Caco-2 (cell line): ENCODE measurements around the gene NUTF2. TPM values are rescaled to one million over a fixed set of nuclear protein-coding genes. Genes with fewer than 3 reads are reported as not detected.
A peak's percentile ranks its signal among the peaks of the same experiment; 100 is the strongest.

Experiments used
- BruUV-seq: library from RNA; stranded (reverse); fragments of 400-500 nt; replicated peaks from 2 replicates; lab custom pipeline; 2021; lab: Mats Ljungman, UMichigan
- CTCF ChIA-PET: fragments of 300-600 bp; sonication (Branson Sonifier 250); formaldehyde crosslinking; loops from one replicate; lab custom pipeline; 2022; ENCODE audit warnings: antibody characterized with exemption; lab: Charles Lee
- POLR2A ChIA-PET: fragments of 300-600 bp; sonication (Branson Sonifier 250); formaldehyde crosslinking; loops from one replicate; lab custom pipeline; 2022; ENCODE audit warnings: antibody characterized with exemption; lab: Charles Lee
- DNase-seq, 2 experiments: peaks; one replicate each; pipeline versions ENCODE4 v3.0.0 to v3.0.0-alpha.2; 2020 to 2022
- H3K27me3 ChIP-seq: replicated peaks from 2 replicates; pipeline ENCODE4 v1.6.0; 2011; ENCODE audit warnings: low read length; ENCODE audit not compliant: control insufficient read depth, insufficient read depth
- H3K36me3 ChIP-seq: 2 replicates; pipeline ENCODE4 v1.5.1; 2011; ENCODE audit warnings: low read length; ENCODE audit not compliant: control insufficient read depth, insufficient read depth
- H3K4me1 ChIP-seq: fragments of 250-450 bp; sonication (Bioruptor Pico); 2 replicates; pipeline ENCODE4 v1.5.1; 2020; ENCODE audit warnings: mild to moderate bottlenecking
- H3K4me3 ChIP-seq: 2 replicates; pipeline ENCODE4 v1.5.1; 2011; ENCODE audit warnings: low read depth, mild to moderate bottlenecking, control low read depth, low read length
- H3K9me3 ChIP-seq: fragments of 250-450 bp; sonication (Bioruptor Pico); 2 replicates; pipeline ENCODE4 v1.5.1; 2020; ENCODE audit warnings: mild to moderate bottlenecking, moderate library complexity
- H3K27ac Mint-ChIP-seq: one replicate; pipeline ENCODE4 v1.8.0; 2022; ENCODE audit warnings: mixed read lengths; ENCODE audit not compliant: unreplicated experiment
- H3K27me3 Mint-ChIP-seq: one replicate; pipeline ENCODE4 v1.8.0; 2022; ENCODE audit warnings: mixed read lengths; ENCODE audit not compliant: insufficient read depth, unreplicated experiment
- H3K36me3 Mint-ChIP-seq: one replicate; pipeline ENCODE4 v1.8.0; 2022; ENCODE audit warnings: mild to moderate bottlenecking, mixed read lengths; ENCODE audit not compliant: insufficient read depth, unreplicated experiment
- H3K4me1 Mint-ChIP-seq: one replicate; pipeline ENCODE4 v1.8.0; 2022; ENCODE audit warnings: low read depth, mixed read lengths; ENCODE audit not compliant: unreplicated experiment
- H3K4me3 Mint-ChIP-seq: one replicate; pipeline ENCODE4 v1.8.0; 2022; ENCODE audit warnings: mild to moderate bottlenecking, moderate library complexity, mixed read lengths; ENCODE audit not compliant: unreplicated experiment
- H3K9me3 Mint-ChIP-seq: one replicate; pipeline ENCODE4 v1.8.0; 2022; ENCODE audit warnings: mixed read lengths; ENCODE audit not compliant: unreplicated experiment
- CTCF ChIP-seq, 2 experiments: fragments of 200-600 bp in 1 of 2; IDR thresholded peaks; 1 replicate in 1 of 2; 2 replicates in 1 of 2; pipeline versions ENCODE4 v1.5.1 to v1.8.0; 2011 to 2022; ENCODE audit warnings: antibody characterized with exemption in 1 of 2, control low read depth in 1 of 2, inconsistent platforms in 1 of 2, low read depth in 1 of 2, low read length in 1 of 2, mild to moderate bottlenecking in 1 of 2, moderate library complexity in 1 of 2; ENCODE audit not compliant: insufficient read depth in 1 of 2, severe bottlenecking in 1 of 2, unreplicated experiment in 1 of 2
- intact Hi-C: fragments of 100-400 bp; cut with micrococcal nuclease; formaldehyde crosslinking; loops from one replicate; pipeline ENCODE4 v1.10.0; 2022; ENCODE audit not compliant: unreplicated experiment
- total RNA-seq: library from RNA; stranded (reverse); gene quantifications from 2 replicates; pipeline ENCODE4 v1.2.3, GENCODE V29; 2022

Gene NUTF2
- total RNA-seq, 1 experiment from 2014 or later: 239 TPM

GRCh38 chr16:67880584-67880983 lies 33.9 kb downstream of the NUTF2 start:
- Histone ChIP-seq H3K36me3 (peaks cover 20% of the 10 kb centered on the region), H3K4me1 (peaks cover 39% of the 10 kb centered on the region), H3K9me3 (no peaks in the 10 kb centered on the region), H3K27me3 (no peaks in the 10 kb centered on the region), H3K4me3 (no peak overlapping the region)
- Mint-ChIP-seq H3K9me3 (no peaks in the 10 kb centered on the region), H3K4me3 (no peak overlapping the region), H3K27me3 (no peaks in the 10 kb centered on the region), H3K36me3 (peaks cover 83% of the 10 kb centered on the region), H3K27ac (peak overlapping the region; percentile 96), H3K4me1 (peaks cover 37% of the 10 kb centered on the region)
- ChIA-PET CTCF (interaction anchor here (1.6 kb wide), 1 partner anchor 15 kb away, joined by 4 read pairs; no protein-coding TSS in a partner anchor), POLR2A (no interaction called here)
- intact Hi-C loops: no loop called here
- no peak for TF ChIP-seq CTCF (IDR thresholded peaks at IDR 0.05; ENCODE audit: insufficient read depth in 1 of 2, low read depth in 1 of 2, low read length in 1 of 2, severe bottlenecking in 1 of 2, unreplicated experiment in 1 of 2)
- no peak for DNase-seq
- no TSS peak for BruUV-seq

- POLR2A ChIA-PET: interaction anchor here (1.7 kb wide), 1 partner anchor 54 kb away, joined by 9 read pairs; no protein-coding TSS in a partner anchor
- no TSS peak for BruUV-seq
Observed at GRCh38 chr16:67881621-67882161, 35.0 kb downstream of the NUTF2 start.

More at GRCh38 chr16:67881621-67882161, 35.0 kb downstream of the NUTF2 start:
- intact Hi-C loops: no loop called here
- no peak for TF ChIP-seq CTCF (IDR thresholded peaks at IDR 0.05; ENCODE audit: insufficient read depth in 1 of 2, low read depth in 1 of 2, low read length in 1 of 2, severe bottlenecking in 1 of 2, unreplicated experiment in 1 of 2)
- no peak overlapping the region for H3K4me3 Mint-ChIP-seq
- Histone ChIP-seq H3K36me3 (peaks cover 14% of the 10 kb centered on the region), H3K9me3 (no peaks in the 10 kb centered on the region), H3K4me3 (no peak overlapping the region), H3K4me1 (peaks cover 43% of the 10 kb centered on the region), H3K27me3 (no peaks in the 10 kb centered on the region)
- CTCF ChIA-PET: interaction anchor here (0.9 to 5.0 kb wide), 2 partner anchors 26 to 54 kb away, joined by 13 to 47 read pairs; partner anchors contain the start of gene PSMB10
- no peaks in the 10 kb centered on the region for H3K9me3 Mint-ChIP-seq
- peak overlapping the region; percentile 96 for H3K27ac Mint-ChIP-seq
- DNase-seq: no peak
- peaks cover 37% of the 10 kb centered on the region for H3K4me1 Mint-ChIP-seq
- H3K36me3 Mint-ChIP-seq: peaks cover 82% of the 10 kb centered on the region
- no peaks in the 10 kb centered on the region for H3K27me3 Mint-ChIP-seq
